Stimulated activated CD8-positive, alpha-beta memory T cell treated with anti-CD3 and anti-CD28 coated beads, Interleukin-4, amount 100 ng/mL, for 1 hour (primary cell): ENCODE data around the gene KPNA3.
"Not testable (repeated sequence)": the region's sequence is repeated elsewhere in the genome, so short reads cannot be mapped to it uniquely, and the experiment has no call there.

ENCODE experiments used
- DNase-seq, 2 donors: peaks; one replicate each; pipeline ENCODE4 v3.0.0-alpha.2; 2020; ENCODE audit warnings: low read depth in 2 of 2, low spot score in 1 of 2

The KPNA3 gene, protein sequence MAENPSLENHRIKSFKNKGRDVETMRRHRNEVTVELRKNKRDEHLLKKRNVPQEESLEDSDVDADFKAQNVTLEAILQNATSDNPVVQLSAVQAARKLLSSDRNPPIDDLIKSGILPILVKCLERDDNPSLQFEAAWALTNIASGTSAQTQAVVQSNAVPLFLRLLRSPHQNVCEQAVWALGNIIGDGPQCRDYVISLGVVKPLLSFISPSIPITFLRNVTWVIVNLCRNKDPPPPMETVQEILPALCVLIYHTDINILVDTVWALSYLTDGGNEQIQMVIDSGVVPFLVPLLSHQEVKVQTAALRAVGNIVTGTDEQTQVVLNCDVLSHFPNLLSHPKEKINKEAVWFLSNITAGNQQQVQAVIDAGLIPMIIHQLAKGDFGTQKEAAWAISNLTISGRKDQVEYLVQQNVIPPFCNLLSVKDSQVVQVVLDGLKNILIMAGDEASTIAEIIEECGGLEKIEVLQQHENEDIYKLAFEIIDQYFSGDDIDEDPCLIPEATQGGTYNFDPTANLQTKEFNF

DNA sequence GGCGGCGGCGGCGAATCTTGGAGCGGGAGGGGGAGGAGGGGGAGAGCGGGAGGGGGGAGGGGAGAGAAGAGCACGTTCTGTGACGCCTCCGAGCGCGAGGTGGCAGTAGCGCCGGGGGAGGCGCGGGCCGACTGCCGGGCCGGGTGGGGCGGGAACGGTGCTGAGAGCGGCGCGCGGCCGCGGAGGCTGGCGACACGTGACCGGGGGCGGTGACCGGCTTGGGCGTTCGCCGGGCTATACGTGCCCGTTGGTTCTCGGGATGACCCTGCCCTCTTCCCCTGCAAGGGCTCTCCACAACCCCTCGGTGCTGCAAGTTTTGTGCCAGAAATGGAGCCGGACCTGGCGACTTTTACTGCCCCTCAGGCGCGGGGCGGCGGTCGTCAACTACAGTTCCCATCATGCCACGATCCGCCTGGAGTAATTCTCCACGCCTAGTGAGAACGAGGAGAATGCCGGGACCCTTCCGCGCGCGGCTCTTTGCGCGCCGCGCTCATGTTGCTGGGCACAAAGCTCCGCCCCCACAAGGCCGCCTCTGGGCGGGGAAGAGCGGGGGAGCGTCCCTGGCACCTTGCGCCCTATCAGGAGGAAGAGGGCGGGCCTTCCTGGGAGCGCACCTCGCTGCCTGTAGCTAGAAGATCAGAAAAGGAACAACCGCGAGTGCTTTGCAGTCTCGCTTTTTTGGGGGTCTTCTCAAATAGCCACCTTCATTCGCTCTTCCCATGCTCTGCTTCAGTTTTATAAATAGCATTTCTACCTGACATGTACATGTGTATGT is at the start of gene KPNA3:
Gene KPNA3 (minus strand): TSS at position 133 of the 775 bp plus-strand sequence. CDS start 176 bp downstream, outside the sequence.
- peak; percentile 81 to 90 for DNase-seq

DNA sequence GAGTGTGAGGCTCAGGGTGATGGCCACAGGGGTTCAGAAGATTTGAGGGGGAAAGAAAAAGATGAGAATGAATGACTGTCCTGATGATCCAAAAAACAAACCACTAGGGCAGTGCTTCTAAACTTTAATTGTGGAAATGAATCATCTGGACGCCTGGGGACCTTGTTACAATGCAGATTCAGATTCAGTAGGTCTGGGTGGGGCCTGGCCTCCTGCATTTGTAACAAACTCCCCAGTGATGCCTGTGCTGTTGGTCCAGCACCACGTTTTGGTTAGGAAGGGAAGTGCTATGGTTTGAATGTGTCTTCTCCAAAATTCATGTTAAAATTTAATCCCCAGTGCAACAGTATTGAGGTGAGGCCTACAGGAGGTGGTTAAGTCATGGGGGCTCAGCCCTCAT is 49.5 kb upstream of the KPNA3 start:
- no peak for DNase-seq

DNA sequence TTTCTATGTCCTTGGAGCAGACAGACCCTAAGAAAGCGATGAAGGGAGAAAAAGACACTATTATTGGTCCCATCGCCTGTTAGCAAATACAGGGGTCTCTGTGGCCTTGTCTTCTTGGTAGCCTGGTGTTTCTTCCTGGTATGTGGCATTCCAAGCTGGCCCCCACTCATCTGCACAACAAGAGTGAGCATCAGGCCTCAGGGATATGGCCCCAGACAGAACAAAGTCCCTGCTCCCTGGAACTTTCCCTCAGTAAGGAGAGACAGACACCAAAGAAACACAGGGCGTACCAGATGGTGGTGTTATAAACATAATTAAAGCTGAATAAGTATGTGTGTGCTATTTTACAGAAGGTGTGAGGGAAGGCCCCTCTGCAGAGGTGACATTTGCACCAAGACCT is 48.2 kb upstream of the KPNA3 start:
- no peak for DNase-seq

DNA sequence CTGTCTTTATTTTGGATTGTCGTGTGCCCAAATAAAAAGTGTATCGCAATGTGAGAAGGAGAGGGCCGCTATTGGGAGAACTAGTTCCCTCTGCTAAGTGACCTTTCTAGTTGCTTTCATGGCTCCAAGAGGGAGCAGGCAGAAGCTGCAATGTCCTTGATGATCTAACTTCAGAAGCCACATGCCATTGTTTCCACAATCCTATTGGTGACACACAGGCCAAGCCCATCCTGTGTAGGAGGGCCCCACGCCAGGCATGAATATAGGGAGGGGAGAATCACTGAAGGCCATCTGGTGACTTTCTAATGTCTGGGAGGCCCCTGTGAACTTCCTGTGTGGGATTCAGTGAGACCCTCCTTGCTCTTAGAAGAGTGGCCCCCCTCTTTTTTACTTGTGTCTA is 47.8 kb upstream of the KPNA3 start:
- no peak for DNase-seq

DNA sequence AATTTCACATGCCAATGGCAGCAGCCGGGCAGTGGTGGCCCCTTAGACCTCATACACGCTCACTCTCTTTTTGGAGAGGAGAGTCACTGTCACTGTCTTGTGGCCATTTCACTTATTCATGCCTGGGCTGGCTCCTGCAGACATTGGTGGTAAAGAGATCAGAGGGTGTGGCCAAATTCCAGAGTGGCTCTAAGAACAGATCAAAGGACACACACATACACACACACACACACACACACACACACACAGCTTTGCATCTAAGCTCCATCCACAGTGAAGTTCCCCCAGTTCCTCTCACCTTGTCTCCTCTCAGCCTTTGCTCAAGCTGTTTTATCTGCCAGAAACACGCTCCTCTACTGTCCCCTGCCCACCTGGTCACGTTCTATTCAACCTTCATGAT is 46.5 kb upstream of the KPNA3 start:
- no peak for DNase-seq

DNA sequence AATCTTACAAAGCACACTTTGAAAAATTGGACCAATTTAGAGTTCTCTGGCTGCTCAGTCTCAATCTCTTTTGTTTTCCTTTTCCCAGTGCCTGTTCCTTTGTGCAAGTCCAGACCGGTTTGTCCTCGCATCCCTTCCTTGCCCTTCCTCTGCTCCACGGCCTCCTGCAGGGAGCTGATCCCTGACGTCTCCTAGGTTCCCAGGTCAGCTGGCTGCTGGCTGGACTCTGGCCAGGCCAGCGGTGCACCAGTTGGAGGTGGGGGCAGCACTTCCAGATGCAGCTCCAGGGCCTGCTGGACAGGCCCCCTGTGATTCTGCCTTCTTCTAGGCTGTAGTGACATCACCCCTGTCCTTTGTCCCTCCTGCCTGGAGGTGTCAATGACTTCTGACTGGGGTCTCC is 44.0 kb upstream of the KPNA3 start:
- DNase-seq: no peak

DNA sequence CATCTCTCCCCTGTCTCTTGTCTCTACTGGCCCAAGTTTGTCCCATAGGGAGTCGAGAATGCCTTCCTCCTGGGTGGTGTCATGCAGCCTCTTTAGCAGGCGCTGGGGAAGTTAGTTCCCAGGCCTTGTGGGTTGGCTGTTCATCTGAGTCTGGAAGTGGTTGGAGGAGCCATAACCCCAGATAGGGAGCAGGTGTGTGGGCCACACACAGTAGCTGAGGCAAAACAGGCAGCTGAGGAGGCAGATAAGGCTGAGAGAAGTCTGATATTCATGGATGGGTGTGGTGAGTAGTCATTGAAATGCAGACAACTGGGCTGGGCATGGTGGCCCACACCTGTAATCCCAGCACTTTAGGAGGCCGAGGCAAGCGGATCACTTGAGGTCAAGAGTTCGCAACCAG is 40.9 kb upstream of the KPNA3 start:
- DNase-seq: no peak

DNA sequence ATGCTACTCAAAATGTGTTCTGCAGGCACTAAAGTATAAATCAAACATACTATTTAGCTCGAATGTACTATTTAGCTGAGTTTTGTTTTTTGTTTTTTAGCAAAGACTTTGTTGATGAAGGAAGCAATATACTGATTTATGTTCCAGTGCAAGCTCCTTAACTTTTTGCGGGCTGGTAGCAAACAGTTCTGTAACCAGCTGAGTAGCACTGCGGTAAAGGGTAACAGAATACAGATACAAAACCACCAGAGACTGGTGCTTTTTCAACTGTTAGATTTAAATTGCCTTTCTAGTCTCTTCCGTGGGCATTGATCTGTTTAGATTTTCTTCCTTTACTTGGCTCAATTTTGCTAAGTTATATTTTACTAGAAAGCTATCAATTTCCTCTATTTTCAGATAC is 39.0 kb upstream of the KPNA3 start:
- no peak for DNase-seq

DNA sequence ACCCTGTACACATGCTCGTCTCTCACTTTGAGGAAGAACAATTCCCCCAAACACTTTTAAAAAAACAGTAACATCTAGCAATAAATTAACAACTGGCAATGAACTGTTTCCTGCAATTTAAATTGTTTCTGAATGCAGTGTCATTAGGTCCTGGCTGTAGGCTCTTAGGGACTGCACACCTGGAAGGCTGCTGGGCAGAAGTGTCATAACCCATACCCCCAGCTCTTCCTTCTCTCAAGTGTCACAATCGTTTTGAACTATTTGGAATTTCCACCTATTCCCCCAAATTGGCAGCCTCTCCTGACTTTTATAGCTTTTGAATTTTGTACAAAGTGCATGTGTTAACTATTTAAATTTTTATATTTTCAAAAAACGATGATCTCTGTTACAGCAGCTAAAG is 38.2 kb upstream of the KPNA3 start:
- DNase-seq: no peak

DNA sequence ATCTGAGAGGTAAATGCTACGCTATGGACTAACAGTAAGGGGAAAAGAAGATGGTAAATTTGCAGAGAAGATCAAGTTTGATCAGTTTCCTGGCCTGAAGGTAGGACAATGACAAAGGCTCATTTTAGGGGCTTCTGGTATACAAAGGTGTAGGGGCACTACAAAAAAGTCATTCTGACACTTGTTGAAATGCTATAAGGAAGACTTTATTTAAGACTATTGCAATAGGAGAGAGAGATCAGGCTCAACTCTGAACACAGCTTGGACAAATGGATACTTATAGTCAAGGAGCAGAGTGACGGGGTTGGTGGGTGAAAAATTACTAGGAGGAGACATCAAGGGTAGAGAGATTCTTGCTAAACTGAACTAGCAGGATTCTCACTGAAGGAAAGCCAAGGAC is 37.2 kb upstream of the KPNA3 start:
- DNase-seq: no peak

DNA sequence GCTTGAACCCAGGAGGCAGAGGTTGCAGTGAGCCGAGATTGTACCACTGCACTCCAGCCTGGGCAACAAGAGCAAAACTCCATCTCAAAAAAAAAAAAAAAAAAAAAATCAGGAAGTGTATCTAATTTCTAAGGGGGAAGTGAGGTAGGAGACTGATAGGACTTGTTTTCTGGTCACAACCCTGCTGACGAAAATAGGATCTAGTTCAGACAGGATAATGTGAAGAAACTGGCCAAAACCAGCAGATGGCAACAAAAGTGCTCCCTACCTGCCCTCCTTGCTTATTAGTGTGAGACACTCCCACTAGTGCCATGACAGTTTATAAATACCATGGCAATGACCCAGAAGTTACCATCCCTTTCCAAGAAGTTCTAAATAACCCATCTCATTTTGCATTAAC is 36.0 kb upstream of the KPNA3 start:
- no peak for DNase-seq

DNA sequence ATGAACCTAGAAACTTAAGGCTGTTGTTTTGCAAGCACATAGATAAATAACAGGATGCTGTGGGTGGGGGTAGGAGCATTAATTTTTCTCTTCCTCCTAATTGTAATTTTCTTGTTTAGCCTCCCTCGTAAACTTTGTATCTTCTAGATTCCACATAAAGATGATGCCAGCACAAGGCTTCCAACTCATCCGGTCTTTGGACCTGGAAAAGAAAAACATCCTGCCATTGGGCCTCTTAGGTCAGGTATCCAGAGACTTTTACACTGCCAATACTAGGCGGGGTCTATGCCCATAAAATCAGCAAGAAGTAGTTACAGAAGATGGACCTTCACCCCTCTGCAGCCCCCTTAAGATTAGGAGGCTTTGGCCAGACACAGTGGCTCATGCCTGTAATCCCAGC is 35.4 kb upstream of the KPNA3 start:
- DNase-seq: no peak

DNA sequence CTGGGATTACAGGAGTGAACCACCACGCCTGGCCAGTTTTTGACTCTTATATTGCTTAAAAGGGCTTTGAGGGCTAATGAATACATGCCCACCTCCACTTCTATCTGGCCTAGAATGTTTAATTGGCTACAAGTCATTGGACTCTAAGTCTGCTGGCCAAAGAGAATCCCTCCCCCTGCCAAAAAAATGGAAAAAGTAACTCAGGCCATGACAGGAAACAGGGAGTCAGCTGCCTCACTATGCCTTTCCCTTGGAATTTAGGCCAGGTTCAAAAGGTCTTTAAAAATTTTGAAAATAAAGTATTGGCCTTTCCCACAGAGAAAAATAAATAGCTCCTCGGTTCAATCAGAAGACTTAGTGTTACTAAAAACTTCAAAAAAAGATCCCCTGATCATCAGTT is 34.9 kb upstream of the KPNA3 start:
- DNase-seq: no peak

DNA sequence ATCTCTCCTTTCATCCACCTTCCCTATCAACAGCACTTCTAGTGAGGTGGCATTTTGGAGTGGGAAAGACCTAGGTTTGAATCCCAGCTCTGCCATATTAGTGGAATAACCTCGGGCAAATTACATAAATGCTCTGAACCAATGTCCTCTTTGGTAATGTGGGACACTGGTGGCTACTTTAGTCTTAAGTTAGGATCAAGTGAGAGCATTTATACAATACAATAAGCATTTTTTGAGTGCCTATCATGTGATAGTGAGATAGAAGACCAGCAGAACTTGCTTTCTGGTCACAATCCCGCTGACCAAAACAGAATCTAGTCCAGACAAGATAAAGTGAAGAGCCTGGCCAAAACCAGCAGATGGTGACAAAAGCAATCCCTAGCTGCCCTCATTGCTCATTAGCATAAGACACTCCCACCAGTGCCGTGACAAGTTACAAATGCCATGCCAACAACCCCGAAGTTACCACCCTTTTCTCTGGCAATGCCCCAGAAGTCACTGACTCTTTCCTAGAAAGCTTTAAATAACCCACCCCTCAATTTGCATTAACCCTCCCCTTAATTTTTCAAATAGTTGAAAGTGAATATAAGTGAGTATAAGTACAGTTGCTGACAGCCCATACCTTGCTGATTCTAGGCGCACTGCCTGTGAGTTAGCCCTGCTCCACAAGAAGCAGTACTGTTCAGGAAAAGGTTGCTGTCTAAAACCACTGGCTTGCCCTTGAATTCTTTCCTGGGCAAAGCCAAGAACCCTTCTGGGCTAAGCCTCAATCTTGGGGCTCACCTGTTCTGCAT is 28.9 kb upstream of the KPNA3 start:
- no peak for DNase-seq

DNA sequence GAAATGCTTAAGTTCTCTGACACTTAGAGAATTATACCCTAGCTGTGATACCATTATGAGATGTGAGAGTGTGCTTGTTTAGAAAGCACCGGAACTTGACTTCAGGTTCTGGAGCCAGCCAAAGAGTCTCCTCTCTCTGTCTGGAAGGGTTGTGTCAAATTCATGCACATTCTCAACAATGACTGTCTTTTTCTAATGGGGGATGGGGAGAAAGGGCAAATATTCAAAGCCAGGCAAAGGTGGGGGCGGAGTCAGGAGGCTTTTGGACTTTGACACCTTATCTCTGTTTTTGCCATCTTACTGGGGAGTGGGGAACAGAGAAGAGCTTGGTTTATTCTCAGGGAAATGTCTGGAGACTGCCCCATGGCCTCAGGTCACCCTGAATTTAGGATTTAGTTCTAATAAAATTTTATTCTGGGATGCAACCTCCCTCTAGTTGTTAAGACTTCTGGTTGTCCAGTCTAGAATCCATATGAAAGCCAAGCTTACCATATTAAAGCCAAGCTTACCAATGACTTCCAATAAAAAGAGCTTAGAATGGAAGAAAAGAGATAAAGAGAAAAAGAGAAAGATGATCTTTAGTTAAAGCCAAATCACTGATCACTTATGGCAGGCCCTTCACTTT is 28.2 kb upstream of the KPNA3 start:
- no peak for DNase-seq

DNA sequence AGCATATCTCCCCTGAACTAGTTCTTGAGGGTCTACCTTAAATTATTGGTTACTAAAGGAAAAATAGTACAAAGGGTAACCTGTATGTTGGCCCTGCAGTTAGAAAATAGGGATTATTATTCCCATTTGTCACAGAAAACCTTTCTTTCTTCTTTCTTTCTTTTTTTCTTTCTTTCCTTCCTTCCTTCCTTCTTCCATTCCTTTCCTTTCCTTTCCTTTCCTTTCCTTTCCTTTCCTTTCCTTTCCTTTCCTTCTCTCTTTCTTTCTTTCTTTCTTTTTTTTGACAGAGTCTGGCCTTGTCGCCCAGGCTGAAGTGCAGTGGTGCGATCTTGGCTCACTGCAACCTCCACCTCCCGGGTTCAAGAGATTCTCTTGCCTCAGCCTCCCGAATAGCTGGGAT is 23.6 kb upstream of the KPNA3 start:
- DNase-seq: not testable (repeated sequence)

DNA sequence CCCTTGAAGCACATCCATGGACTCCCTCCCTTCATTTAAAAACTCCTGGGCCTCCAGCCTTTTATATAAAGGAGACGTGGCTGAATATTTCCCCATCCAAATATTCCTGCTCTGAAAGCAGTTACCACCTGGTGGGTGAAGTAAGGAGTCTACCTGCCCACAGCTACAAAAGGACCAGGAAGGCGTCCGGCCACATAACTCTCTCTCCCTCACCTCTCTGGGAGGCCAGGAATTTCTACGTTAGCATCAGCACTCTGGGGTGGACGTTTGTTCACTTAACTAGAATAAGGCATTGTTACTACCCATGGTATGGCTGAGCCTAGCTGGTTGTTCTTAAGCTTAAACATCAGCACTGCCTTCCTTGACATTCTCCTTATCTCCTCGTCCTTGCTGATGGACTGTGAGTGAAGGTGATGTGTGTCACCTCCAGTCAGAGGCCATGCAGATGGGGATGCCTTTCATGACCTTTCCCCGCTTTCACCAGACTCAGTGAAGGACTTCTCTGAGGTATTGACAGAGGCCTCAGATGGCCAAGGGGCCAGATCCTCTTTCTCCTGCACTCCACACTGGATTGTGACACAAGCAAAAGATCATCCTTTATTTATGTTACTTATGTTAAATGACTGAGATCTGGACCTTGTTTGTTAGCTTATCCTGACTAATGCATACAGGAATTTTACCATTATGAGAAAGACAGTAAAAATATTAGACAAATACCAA is 22.2 kb upstream of the KPNA3 start:
- DNase-seq: no peak

DNA sequence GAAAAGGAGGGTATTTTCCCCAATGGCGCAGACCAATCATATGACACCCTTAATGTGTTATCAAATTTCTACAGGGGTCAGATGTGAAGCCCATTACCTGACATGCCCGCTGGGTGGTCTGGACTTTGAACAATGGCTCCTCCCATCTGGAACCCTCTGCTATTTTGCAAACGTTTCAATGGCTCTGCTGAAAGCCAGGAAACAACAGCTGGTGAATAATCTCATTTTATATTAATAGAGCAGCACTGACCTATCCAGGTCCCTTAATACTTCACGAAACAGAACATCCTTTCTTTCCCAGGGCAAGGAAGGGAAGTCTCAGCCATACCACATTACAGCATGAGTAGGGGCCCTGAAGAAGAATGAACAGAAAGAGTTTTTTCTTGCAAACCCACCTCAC is 20.3 kb upstream of the KPNA3 start:
- no peak for DNase-seq

DNA sequence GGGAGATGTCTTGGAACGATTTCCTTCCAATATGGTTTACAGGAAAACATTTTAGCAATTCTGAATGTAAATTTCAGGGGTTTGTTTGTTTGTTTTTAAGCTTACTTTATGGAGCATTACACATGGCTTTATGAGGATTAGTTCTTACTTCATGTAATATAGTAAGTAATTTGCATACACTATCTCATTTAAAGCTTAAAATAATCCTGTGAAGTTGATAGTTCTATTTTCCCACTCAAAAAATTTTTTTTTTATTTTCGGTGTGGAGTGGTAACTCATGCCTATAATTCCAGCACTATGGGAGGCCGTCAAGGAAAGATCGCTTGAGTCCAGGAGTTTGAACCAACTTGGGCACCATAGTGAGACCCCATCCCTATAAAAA is 19.0 kb upstream of the KPNA3 start:
- DNase-seq: no peak
